Measurements from ENCODE around the gene MAP1LC3B2.
"Not testable (repeated sequence)": the region's sequence is repeated elsewhere in the genome, so short reads cannot be mapped to it uniquely, and the experiment has no call there.

MAP1LC3B2 gene

GRCh38 chr12:116556964-116557698, 2.0 kb upstream of the MAP1LC3B2 start:
- no peak overlapping the region for H3K4me3 ChIP-seq (ENCODE audit: low read depth, low read length)

- H3K4me3 ChIP-seq (ENCODE audit: low read depth, low read length): no peak overlapping the region
Measured at GRCh38 chr12:116558280-116559161, 660 bp upstream of the MAP1LC3B2 start.

GRCh38 chr12:116561181-116561821, 2.1 kb downstream of the MAP1LC3B2 start:
- H3K4me3 ChIP-seq (ENCODE audit: low read depth, low read length): no peak overlapping the region

- no peak overlapping the region for H3K4me3 ChIP-seq (ENCODE audit: low read depth, low read length)
Measured at GRCh38 chr12:116562090-116562489, 2.9 kb downstream of the MAP1LC3B2 start.

DNA sequence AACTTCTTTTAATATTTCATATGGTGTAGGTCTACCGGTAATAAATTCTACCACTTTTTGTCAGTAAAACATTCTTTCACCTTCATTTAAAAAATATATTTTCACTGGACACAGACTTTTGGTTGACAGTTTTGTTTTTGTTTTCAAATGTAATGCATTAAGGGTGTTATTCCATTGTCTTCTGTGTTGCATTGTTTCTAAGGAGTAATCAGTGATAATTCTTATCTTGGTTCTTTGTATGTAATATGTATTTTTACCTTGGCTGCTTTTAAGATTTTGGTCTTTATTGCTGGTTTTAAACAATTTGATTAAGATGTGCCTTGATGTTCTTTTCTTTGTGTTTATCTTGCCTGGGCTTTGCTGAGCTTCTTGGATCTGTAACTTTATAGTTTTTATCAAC, 4.1 kb downstream of the MAP1LC3B2 start:
- H3K4me3 ChIP-seq (ENCODE audit: low read depth, low read length): no peak overlapping the region

- H3K4me3 ChIP-seq (ENCODE audit: low read depth, low read length): no peak overlapping the region
Measured at GRCh38 chr12:116564080-116564479, 4.9 kb downstream of the MAP1LC3B2 start.

GRCh38 chr12:116565221-116565620, 6.0 kb downstream of the MAP1LC3B2 start:
- not testable (repeated sequence) for H3K4me3 ChIP-seq (ENCODE audit: low read depth, low read length)

DNA sequence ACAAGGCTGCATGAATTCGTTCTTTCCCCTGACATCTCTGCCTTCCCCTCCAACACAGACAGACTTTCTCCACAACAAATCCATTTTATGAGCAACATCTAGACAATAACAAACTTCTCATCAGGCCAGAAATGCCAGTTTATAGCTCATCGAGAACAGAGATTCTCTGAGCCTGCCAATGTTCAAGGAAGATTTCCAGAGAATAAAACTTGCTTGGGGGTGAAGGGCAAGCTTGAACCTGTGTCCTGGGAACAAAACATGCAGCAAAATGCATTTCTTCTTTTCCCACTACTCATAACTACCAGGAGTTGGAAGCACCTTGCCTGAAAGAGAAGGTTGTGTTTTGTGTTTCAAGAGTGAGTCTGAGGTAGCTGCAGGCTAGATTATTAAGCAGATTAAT, 6.8 kb downstream of the MAP1LC3B2 start:
- H3K4me3 ChIP-seq (ENCODE audit: low read depth, low read length): no peak overlapping the region

DNA sequence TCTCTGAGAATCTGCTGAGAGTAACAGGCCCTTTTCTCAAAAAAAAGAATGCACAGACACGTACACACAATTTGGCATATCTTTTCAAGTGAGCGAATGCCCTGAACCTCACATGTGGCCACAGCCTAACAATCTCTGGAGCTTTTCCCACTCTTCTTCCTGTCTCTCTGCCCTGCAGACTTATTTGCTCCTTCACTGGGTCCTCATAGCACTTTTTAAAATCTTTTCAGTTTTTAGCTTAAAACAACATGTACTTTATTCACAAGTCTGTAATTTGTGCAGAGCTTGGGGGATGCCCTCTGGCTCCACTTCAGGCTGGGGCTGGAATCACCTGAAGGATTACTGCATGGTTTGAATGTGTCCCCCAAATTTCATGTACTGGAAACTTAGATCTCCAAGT, 9.0 kb downstream of the MAP1LC3B2 start:
- H3K4me3 ChIP-seq (ENCODE audit: low read depth, low read length): no peak overlapping the region

DNA sequence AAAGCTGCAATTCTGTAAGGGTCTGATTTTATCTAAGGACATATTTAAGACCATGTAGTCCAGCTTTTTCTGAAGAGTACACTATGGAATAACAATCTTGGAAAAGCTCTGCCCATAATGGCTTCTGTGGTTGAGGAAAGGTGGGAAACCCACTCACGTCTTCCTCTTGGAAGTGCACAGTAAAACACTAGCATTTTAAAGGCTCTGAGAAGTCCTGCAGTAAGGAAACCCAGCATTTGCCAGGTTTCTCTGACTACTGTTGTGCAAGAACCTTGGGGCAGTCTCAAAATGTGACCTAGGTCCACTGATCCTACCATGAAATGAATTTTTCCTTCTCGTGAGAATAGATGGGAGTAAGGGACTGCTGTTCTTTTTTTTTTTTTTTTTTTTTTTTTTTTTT, 11.9 kb downstream of the MAP1LC3B2 start:
- H3K4me3 ChIP-seq (ENCODE audit: low read depth, low read length): no peak overlapping the region

GRCh38 chr12:116573776-116574175, 14.6 kb downstream of the MAP1LC3B2 start:
- no peak overlapping the region for H3K4me3 ChIP-seq (ENCODE audit: low read depth, low read length)

DNA sequence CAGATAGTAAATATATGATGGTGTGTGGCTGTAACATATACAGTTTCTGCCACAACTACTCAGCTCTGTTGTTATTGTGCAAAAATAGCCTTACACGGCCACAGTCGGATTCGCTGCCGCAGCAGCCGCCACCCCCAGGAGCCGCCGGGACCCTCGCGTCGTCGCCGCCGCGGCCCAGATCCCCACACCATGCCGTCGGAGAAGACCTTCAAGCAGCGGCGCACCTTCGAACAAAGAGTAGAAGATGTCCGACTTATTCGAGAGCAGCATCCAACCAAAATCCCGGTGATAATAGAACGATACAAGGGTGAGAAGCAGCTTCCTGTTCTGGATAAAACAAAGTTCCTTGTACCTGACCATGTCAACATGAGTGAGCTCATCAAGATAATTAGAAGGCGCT, 16.6 kb downstream of the MAP1LC3B2 start:
- H3K4me3 ChIP-seq (ENCODE audit: low read depth, low read length): not testable (repeated sequence)

- H3K4me3 ChIP-seq (ENCODE audit: low read depth, low read length): no peak overlapping the region
Measured at GRCh38 chr12:116577154-116577561, 18.0 kb downstream of the MAP1LC3B2 start.

DNA sequence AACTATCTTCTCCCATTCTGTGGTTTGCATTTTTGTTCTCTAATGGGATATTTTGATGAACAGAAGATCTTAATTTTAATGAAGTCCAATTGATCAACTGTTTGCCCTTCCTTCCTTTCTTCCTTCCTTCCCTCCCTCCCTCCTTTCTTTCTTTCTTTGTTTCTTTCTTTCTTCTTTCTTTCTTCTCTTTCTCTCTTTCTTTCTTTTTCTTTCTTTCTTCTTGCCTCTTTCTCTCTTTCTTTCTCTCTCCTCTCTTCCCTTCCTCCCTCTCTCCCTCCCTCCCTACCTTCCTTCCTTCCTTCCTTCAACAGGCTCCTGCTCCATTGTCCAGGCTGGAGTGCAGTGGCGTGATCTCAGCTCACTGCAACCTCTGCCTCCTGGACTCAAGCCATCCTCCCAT, 18.9 kb downstream of the MAP1LC3B2 start:
- H3K4me3 ChIP-seq (ENCODE audit: low read depth, low read length): no peak overlapping the region

DNA sequence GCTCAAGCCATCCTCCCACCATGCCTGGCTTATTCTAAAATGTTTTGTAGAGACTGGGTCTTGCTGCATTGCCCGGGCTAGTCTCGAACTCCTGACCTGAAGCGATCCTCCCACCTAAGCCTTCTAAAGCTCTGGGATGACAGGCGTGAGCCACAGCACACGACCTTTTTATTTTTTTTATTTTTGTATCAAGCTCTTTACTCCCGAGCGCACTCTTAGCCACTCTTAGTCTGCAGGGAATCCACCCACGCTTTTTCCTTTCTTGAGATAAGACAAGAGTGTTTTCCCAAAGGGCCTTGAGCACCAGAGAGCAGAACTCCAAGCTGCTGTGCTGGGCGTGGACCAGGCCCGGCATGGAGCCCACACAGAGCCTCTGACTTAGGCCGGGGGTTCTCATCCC, 23.4 kb downstream of the MAP1LC3B2 start:
- no peak overlapping the region for H3K4me3 ChIP-seq (ENCODE audit: low read depth, low read length)

- no peak overlapping the region for H3K4me3 ChIP-seq (ENCODE audit: low read depth, low read length)
Measured at GRCh38 chr12:116583129-116583694, 24.0 kb downstream of the MAP1LC3B2 start.

GRCh38 chr12:116587270-116587669, 28.1 kb downstream of the MAP1LC3B2 start:
- H3K4me3 ChIP-seq (ENCODE audit: low read depth, low read length): no peak overlapping the region

DNA sequence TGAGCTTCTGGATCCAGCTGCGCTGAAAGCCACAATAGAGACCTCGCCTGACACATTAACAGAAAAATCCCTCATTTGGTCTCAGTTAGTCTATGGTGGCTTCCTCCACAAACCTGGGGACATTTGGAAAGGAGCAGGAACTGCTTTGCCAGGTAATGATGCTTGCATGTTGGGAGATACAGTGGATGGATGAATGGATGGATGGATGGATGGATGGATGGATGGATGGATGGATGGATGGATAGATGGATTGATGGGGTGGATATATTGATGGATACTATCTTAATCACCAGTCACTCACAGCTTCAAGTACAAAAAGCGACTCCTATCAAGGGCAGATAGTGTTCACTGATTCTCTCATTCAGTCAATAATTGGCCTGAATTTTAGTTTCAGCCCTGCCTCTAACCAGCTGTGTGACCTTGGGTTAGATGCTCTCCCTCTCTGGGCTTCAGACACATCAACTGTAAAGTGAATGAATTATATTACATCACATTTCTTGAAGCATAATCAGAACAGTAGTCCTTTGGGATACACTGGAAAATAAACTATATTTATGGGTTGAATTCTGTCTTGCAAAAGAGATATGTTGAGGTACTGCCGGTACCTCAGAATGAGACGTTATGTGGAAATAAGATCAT, 29.3 kb downstream of the MAP1LC3B2 start:
- H3K4me3 ChIP-seq (ENCODE audit: low read depth, low read length): no peak overlapping the region

GRCh38 chr12:116589581-116589980, 30.4 kb downstream of the MAP1LC3B2 start:
- H3K4me3 ChIP-seq (ENCODE audit: low read depth, low read length): no peak overlapping the region

- H3K4me3 ChIP-seq (ENCODE audit: low read depth, low read length): no peak overlapping the region
Measured at GRCh38 chr12:116590561-116590960, 31.4 kb downstream of the MAP1LC3B2 start.
